Measurements from ENCODE around the gene THSD4.

GRCh38 chr15:71319935-71320334 lies 204.7 kb downstream of the THSD4 start:
- TF ChIP-seq CTCF (conservative IDR thresholded peaks at IDR 0.05; ENCODE audit: low read length), result no peak
- TF ChIP-seq EZH2phosphoT487 (IDR thresholded peaks at IDR 0.05; ENCODE audit: borderline replicate concordance, low read depth, low read length), result no peak
